Measurements from ENCODE around the gene BCL2L13.

DNA sequence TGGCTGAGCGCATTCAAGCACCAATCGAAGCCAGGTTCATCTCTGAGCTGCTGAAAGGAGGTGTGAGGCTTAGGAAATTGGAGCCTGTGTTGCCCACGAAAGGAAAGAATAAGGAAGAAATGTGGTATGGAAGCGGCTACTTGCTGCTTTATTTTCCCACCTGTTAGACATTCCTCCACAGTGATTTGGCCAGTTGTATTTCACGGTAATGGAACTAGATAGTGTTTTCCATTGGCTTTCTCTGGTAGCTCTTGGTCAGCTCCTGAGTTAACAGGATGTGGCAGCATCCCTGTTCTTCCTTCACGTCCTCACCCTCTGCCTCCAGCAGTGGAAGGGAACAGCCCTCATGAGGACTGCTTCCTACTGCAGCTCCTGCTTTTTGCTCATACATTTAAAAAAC is 91.0 kb downstream of the BCL2L13 start:
- TF ChIP-seq, protein P1, sequence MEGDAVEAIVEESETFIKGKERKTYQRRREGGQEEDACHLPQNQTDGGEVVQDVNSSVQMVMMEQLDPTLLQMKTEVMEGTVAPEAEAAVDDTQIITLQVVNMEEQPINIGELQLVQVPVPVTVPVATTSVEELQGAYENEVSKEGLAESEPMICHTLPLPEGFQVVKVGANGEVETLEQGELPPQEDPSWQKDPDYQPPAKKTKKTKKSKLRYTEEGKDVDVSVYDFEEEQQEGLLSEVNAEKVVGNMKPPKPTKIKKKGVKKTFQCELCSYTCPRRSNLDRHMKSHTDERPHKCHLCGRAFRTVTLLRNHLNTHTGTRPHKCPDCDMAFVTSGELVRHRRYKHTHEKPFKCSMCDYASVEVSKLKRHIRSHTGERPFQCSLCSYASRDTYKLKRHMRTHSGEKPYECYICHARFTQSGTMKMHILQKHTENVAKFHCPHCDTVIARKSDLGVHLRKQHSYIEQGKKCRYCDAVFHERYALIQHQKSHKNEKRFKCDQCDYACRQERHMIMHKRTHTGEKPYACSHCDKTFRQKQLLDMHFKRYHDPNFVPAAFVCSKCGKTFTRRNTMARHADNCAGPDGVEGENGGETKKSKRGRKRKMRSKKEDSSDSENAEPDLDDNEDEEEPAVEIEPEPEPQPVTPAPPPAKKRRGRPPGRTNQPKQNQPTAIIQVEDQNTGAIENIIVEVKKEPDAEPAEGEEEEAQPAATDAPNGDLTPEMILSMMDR (IDR thresholded peaks at IDR 0.05), result no peak
- TF ChIP-seq POLR2A (IDR thresholded peaks at IDR 0.05), result no peak
